HepG2 (cell line): Measurements from ENCODE around the gene NEAT1. TPM values are rescaled to one million over a fixed set of nuclear protein-coding genes. Genes with fewer than 3 reads are reported as not detected.

Experiments used
- BRCA1 ChIP-seq: sonication (generic); formaldehyde crosslinking; IDR thresholded peaks from 2 replicates; pipeline ENCODE4 v1.4.0; 2020; ENCODE audit warnings: missing genetic modification reagents
- CBFB ChIP-seq: sonication (generic); formaldehyde crosslinking; IDR thresholded peaks from 2 replicates; pipeline ENCODE4 v1.4.0; 2020; ENCODE audit warnings: missing genetic modification reagents
- GTF2F1 ChIP-seq: fragments of 150-350 bp; IDR thresholded peaks from 2 replicates; pipeline ENCODE4 v1.6.1; 2014; ENCODE audit warnings: low read length
- GTF3A ChIP-seq: sonication (generic); formaldehyde crosslinking; conservative IDR thresholded peaks from 2 replicates; pipeline ENCODE4 v1.4.0; 2020; ENCODE audit warnings: mild to moderate bottlenecking, missing genetic modification reagents
- HNRNPL ChIP-seq: fragments of 200-400 bp; formaldehyde crosslinking; IDR thresholded peaks from 2 replicates; pipeline ENCODE4 v1.6.1; 2017; ENCODE audit warnings: mild to moderate bottlenecking, low read depth, low read length
- JUNB ChIP-seq: sonication (generic); formaldehyde crosslinking; IDR thresholded peaks from 2 replicates; pipeline ENCODE4 v1.8.0; 2022; ENCODE audit warnings: missing genetic modification reagents, mild to moderate bottlenecking, borderline replicate concordance
- KLF6 ChIP-seq: IDR thresholded peaks from 2 replicates; pipeline ENCODE4 v1.8.0; 2016; ENCODE audit warnings: missing biosample characterization, missing genetic modification reagents
- LRRFIP1 ChIP-seq: sonication (generic); formaldehyde crosslinking; conservative IDR thresholded peaks from 2 replicates; pipeline ENCODE4 v1.4.0; 2020; ENCODE audit warnings: missing genetic modification reagents
- MZF1 ChIP-seq: sonication (generic); formaldehyde crosslinking; IDR thresholded peaks from 2 replicates; pipeline ENCODE4 v1.8.1; 2023; ENCODE audit warnings: mild to moderate bottlenecking, missing genetic modification reagents, borderline replicate concordance
- NRL ChIP-seq: sonication (generic); formaldehyde crosslinking; IDR thresholded peaks from 2 replicates; pipeline ENCODE4 v1.5.0; 2020; ENCODE audit warnings: missing genetic modification reagents, mild to moderate bottlenecking, moderate library complexity, borderline replicate concordance
- RXRA ChIP-seq: sonication (generic); formaldehyde crosslinking; IDR thresholded peaks from 2 replicates; pipeline ENCODE4 v1.5.1; 2020; ENCODE audit warnings: missing genetic modification reagents
- SMARCC2 ChIP-seq: fragments of 450-650 bp; IDR thresholded peaks from 2 replicates; pipeline ENCODE4 v1.6.1; 2017; ENCODE audit warnings: antibody characterized with exemption, mild to moderate bottlenecking
- SRF ChIP-seq: IDR thresholded peaks from 2 replicates; pipeline ENCODE4 v1.6.1; 2011; ENCODE audit warnings: mild to moderate bottlenecking, low read depth, low read length, moderate library complexity
- TBL1XR1 ChIP-seq: fragments of 150-350 bp; IDR thresholded peaks from 2 replicates; pipeline ENCODE4 v1.6.1; 2014; ENCODE audit warnings: borderline replicate concordance, low read length; ENCODE audit not compliant: partially characterized antibody
- TCF7L2 ChIP-seq: IDR thresholded peaks from 2 replicates; pipeline ENCODE4 v1.6.1; 2011; ENCODE audit warnings: mild to moderate bottlenecking, low read depth, low read length, moderate library complexity
- THAP11 ChIP-seq: IDR thresholded peaks from 2 replicates; pipeline ENCODE4 v1.6.1; 2016; ENCODE audit warnings: missing biosample characterization, missing genetic modification reagents
- ZBTB40 ChIP-seq, 2 experiments: fragments of 450-650 bp in 1 of 2; sonication (generic) in 1 of 2; formaldehyde crosslinking in 1 of 2; IDR thresholded peaks; 2 replicates each; pipeline versions ENCODE4 v1.6.1 to v1.8.0; 2016 to 2022; ENCODE audit warnings: antibody characterized with exemption in 1 of 2, mild to moderate bottlenecking in 1 of 2, missing genetic modification reagents in 1 of 2
- ZMYM4 ChIP-seq: sonication (generic); formaldehyde crosslinking; IDR thresholded peaks from 2 replicates; pipeline ENCODE4 v1.8.1; 2023; ENCODE audit warnings: mild to moderate bottlenecking, missing genetic modification reagents
- ZNF546 ChIP-seq: sonication (generic); formaldehyde crosslinking; conservative IDR thresholded peaks from 2 replicates; pipeline ENCODE4 v1.8.1; 2023; ENCODE audit warnings: mild to moderate bottlenecking, missing genetic modification reagents
- polyA plus RNA-seq, 8 experiments: library from polyadenylated mRNA; depleted of rRNA in 3 of 8; stranded (reverse) in 7 of 8; unstranded in 1 of 8; fragments of >200 nt; fragmentation: Illumina TruSeq in 4 of 8; extraction: Trizol in 4 of 8; gene quantifications; 2 replicates each; pipeline versions ENCODE4 v1.2.1 to v1.2.3, GENCODE V29; 2011 to 2016; ENCODE audit warnings: low read depth in 4 of 8, missing spikeins in 1 of 8, mixed read lengths in 1 of 8; ENCODE audit not compliant: insufficient read depth in 1 of 8
- total RNA-seq, 5 experiments: library from RNA; depleted of rRNA; stranded (reverse); fragments of >200 nt; fragmentation: Illumina TruSeq; extraction: Trizol; gene quantifications; 2 replicates each; pipeline ENCODE4 v1.2.3, GENCODE V29; 2016; ENCODE audit warnings: low read depth in 1 of 5

Gene NEAT1
- total and polyA plus RNA-seq, 2 of the 13 experiments (the other 11 are each of a cell fraction or from before 2014, with no cell fraction given) = 20.5 to 41.2 TPM

DNA sequence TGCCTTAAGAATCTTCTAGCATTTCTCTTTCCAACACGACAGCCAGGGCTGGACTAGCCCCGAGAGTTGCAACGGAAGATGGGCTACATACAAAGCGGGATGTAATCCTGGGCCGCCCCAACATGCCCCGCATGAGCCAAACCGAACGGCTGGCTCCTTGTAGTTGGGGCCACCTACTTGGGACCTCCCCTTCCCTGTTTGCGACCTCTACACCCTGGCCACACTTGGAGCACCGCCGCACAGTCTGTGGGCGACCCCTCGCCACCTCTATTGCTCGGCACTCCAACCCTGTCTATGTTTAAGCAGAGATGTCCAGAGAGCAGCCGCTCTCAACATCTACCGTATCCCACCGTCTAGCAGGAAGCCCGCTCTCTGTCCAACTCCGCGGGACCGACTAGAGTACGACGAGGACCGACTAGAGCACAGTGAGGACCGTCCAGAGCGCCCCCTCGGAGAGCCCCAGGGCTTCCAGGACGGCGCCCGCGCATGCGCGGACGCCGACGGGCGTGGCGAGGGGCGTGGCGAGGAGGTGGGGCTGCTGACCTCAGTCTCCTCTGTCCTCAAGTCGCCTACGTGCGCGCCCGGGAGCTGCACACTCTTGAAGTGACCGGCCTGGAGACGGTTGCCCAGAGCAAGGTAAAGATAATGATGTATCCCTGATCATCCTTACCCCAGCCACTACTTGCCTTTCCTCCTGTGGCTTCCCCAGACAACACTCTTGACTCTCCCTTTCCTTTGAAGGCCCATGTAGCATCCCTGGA is 32.3 kb downstream of the NEAT1 start (continued):
- TF ChIP-seq ZBTB40 (IDR thresholded peaks at IDR 0.05) = no peak
- no peak for TF ChIP-seq ZBTB40 (CRISPR knock-in tag; IDR thresholded peaks at IDR 0.05)
- no peak for TF ChIP-seq ZNF546 (CRISPR knock-in tag)
- TF ChIP-seq ZMYM4 (CRISPR knock-in tag) = no peak
- TF ChIP-seq JUNB (CRISPR knock-in tag) = no peak
- TF ChIP-seq SRF = no peak
- no peak for TF ChIP-seq TBL1XR1
- no peak for TF ChIP-seq MZF1 (CRISPR knock-in tag)
- no peak for TF ChIP-seq BRCA1 (CRISPR knock-in tag)
- TF ChIP-seq KLF6 (CRISPR knock-in tag) = no peak; the same call in 1 of the 2 replicates
- no peak for TF ChIP-seq HNRNPL
- no peak for TF ChIP-seq GTF2F1
- no peak for TF ChIP-seq TCF7L2
- no peak; the same call in 1 of the 2 replicates for TF ChIP-seq NRL (CRISPR knock-in tag)
- TF ChIP-seq THAP11 (CRISPR knock-in tag) = 0 out of 2 replicates have a peak, but pooled peaks have one; percentile 33
- no peak for TF ChIP-seq LRRFIP1 (CRISPR knock-in tag)
- TF ChIP-seq CBFB (CRISPR knock-in tag) = no peak
- no peak for TF ChIP-seq GTF3A (CRISPR knock-in tag)
- no peak for TF ChIP-seq SMARCC2
- no peak; the same call in 1 of the 2 replicates for TF ChIP-seq RXRA
